ENCODE data around the gene ETDA. TPM values are rescaled to one million over a fixed set of nuclear protein-coding genes. Genes with fewer than 3 reads are reported as not detected.
A peak's percentile ranks its signal among the peaks of the same experiment; 100 is the strongest.
"Not testable (repeated sequence)": the region's sequence is repeated elsewhere in the genome, so short reads cannot be mapped to it uniquely, and the experiment has no call there.

ETDA gene
- not detected for polyA plus RNA-seq (ENCODE audit: insufficient read length)
- long read RNA-seq, donor 1, result 0 reads
- long read RNA-seq, donor 2, result 0 reads
- long read RNA-seq, donor 3, result 0 reads
- long read RNA-seq, donor 4, result 0 reads
- long read RNA-seq, donor 5, result 0 reads
- long read RNA-seq, donor 6, result 0 reads
- long read RNA-seq, donor 7, result 0 reads
- long read RNA-seq, donor 8, result 0 reads

DNA sequence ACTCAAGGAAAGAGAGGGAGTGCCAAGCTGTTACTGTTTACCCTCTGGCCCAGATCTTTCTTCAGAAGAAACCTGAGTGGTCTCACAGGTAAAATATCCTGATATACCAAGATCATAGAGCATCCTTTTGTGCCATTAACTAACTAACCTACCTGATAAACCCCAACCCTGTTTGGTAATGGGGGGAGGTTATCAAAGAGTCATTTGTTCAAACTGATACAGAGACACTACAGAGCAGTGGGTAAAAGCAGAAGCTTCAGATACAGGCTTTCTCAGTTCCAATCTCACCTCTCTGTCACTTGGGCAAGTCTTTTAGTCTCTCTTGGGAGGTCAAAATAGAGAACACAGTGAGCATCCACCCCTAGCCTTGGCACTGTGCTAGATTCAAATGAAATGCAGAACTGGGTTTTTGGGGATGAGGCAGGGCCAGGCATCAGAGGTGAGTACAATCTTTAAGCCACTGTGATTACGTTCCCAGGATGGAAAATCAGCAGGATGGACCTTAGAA is at the start of gene ETDA:
Gene ETDA, plus strand, starts transcription at position 51 of the 508 bp plus-strand sequence. CDS start 1,216 bp downstream, outside the sequence.
- not testable (repeated sequence) for DNase-seq

DNA sequence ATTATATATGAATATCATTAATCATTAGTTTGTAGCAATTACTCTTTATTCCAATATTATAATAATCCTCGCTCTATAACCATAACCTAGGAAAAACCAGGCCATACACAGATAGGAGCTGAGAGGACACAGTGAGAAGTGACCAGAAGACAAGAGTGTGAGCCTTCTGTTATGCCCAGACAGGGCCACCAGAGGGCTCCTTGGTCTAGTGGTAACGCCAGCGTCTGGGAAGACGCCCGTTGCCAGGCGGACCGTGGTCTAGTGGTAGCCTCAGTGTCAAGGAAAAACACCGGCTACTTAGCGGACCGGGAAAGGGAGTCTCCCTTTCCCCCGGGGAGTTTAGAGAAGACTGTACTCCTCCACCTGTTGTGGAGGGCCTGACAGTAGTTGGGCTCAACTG is 45.4 kb upstream of the ETDA start:
- DNase-seq, result not testable (repeated sequence)

DNA sequence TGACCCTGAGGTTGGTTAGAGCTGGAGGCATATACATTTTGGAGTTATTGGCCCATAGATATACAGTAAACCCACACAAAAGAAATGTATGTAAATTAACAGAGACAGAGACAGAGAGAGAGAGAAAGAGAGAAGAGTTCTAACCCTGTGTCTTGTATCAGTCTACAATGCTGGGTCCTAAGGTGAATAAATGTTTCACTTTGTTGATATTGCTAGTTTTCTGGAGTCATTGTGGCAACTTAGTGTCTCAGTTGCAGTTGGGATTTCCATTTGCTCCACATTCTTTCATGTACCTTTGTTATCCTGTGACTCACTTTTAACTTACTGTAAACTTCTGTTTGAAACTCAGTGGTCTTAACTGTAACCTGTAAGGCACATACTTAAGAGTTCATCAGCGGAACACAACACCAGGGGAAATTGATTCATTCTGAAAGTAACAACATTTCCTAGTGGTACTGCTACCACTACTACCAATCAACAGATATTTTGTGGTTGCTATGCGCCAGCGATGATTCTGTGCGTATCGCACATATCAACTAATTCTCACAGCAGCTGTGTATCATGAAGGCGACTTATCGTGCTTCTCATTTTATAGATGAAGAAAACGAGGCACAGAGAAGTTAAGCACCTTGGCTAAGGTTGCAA is 38.5 kb upstream of the ETDA start:
- DNase-seq, result no peak

DNA sequence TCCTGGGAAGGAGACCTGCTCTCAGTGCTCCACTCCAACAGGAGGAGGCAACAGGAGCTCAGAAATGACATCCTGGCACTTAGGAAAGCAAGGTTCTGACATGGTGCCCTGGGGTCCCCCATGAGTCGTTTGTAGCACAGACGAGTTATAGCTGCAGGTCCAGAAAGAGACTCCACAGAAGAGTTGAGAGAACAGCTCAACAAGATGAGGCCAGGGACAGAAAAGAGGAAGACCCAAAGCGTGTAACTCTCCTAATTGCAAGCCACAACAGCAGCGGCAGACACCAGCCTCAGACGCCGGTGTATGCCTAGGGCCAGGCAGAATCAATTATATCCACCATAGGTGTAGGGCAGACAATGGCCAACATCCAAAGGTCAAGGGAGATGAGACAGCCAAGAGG is 5.9 kb upstream of the ETDA start:
- DNase-seq, result not testable (repeated sequence)

DNA sequence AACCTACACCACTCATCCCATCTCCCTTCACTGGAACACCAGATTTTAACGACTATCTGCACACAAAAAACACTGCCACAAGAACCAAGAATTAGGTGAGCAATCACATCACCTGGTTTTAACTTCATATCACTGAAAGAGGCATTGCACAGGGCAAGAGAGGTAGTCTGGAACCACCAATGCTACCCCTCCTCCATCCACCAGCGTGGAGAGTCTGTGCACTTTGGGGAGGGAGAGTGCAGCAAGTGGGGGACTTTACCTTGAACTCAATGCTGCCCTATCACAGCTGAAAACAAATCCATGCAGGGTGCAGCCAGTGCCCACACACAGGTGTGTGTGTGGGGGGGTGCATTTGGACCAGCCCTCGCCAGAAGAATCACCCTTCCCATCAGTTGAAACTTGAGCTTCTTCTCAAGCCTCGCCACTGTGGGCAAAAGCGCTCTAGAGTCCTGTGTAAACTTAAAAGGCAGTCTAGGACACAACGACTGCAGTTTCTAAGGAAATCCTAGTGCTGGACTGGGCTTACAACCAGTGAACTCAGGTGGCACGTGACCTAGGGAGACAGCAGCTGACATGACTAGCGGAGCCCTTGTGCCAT is 4.3 kb downstream of the ETDA start:
- DNase-seq, result not testable (repeated sequence)

DNA sequence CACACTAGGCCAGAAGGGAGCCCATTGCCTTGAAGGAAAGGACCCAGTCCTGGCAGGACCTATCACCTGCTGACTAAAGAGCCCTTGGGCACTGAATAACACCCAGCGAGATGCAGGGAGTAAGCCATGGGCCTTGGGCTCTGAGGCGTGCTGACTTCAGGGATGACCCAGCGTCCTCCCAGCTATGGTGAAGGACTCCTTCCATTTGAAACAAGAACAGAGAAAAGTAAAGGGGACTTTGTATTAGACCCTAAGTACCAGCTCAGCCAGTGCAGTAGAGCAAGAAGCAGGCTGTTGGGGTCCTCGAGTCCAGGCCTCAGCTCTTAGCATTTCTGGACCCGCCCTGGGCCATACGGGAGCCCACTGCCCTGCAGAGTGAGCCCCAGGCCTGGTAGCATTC is 5.1 kb downstream of the ETDA start:
- no peak for DNase-seq

DNA sequence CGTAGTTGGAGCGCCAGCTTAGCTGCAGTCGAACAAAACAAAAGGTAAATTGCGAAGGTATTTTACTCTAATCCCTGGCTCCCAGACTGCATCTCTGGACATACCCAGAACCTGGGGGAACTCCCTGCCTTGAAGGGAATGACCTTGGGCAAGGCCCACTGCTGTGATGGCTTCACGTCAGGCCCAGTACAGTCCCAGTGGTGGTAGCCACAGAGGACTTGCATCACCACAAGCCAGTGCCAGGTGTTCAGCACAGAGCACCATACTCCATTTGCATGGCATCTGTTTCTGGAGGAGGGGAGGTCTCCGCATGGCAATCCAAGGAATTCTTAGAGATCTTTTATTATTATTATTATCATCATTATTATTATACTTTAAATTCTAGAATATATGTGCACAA is 5.6 kb downstream of the ETDA start:
- DNase-seq, result no peak

DNA sequence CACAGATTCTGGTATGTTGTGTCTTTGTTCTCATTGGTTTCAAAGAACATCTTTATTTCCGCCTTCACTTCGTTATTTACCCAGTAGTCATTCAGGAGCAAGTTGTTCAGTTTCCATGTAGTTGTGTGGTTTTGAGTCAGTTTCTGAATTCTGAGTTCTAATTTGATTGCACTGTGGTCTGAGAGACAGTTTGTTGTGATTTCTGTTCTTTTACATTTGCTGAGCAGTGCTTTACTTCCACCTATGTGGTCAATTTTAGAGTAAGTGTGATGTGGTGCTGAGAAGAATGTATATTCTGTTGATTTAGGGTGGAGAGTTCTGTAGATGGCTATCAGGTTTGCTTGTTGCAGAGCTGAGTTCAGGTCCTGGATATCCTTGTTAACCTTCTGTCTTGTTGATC is 9.1 kb downstream of the ETDA start:
- not testable (repeated sequence) for DNase-seq

DNA sequence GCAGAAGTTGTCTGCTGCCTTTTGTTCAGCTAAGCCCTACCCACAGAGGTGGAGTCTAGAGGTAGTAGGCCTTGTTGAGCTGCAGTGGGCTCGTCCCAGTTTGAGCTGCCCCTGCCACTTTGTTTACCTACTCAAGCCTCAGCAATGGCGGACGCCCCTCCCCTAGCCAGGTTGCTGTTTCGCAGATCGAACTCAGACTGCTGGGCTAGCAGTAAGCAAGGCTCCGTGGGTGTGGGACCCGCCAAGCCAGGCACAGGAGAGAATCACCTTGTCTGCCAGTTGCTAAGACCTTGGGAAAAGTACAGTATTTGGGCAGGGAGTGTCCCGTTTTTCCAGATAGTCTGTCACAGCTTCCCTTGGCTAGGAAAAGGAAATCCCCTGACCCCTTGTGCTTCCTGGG is 11.5 kb downstream of the ETDA start:
- not testable (repeated sequence) for DNase-seq

DNA sequence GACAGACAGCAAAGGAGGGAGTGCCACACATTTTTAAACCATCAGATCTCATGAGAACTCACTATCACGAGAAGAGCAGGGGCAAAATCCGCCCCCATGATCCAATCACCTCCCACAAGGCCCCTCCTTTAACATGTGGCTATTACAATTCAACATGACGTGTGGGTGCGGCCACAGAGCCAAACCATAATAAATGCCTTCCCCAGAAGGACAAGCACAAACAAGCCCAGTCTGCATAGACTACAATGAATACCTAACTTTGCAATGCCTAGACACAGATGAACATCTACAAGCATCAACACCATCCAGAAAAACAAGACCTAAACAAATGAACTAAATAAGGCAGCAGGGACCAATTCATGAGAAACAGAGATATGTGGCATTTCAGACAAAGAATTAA is 12.3 kb downstream of the ETDA start:
- no peak for DNase-seq

DNA sequence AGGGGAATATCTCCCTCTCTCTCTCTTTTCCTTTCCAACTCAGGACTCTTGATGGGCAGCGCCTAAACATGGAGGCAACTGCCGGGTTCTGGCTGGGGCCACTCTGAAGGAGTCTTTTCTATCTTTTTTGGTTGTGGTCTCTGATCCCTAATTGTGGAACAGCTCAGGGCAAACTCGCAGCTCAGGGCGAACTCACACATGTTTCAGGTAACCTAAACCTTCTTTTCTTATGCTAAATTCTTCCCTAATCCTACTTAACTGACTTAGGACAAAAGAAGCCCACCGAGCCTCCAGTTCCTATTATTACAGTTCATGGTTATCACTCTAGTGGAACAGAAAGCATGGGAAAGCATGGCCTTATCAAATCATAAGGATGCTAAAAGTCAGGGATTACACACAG is 21.3 kb downstream of the ETDA start:
- no peak for DNase-seq

DNA sequence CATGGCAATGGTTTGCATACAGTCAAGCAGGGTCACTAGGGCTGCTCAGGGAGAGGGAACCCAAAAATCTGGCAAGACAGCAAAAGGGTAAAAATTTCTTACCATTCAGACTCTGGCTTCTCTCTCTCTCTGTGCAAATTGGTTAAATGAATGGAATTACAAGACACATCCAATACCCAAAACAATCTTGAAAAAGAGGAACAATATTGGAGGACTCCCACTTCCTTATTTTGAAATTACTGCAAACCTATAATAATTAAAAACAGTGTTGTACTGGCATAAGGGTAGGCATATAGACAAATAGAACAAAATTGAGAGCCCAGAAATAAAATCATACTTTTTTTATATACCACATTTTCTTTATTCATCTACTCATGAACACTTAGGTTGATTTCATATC is 24.1 kb downstream of the ETDA start:
- DNase-seq, result no peak

DNA sequence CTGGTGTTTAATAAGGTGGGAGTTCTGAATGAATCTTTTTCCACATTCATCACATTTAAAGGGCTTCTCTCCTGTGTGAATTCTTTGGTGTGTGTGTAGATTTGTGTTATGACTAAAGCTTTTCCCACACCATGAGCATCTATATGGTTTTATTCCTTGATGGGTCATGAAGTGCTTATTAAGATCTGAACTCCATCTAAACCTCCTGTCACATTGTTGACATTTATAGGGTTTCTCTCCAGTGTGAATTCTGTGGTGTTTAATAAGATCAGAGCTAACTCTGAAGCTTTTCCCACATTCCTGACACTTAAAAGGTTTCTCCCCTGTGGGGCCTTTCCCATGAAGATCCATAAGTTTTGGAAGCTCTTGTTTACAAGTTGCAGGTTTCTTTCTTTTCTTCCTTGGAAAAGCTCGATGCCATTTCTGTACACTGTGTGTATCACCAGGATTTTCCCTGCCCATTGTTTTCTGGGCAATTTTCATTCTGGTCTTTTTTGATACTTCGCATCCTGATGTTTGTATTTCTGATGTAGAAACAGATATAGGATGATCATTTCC is 35.5 kb downstream of the ETDA start:
- no peak for DNase-seq

DNA sequence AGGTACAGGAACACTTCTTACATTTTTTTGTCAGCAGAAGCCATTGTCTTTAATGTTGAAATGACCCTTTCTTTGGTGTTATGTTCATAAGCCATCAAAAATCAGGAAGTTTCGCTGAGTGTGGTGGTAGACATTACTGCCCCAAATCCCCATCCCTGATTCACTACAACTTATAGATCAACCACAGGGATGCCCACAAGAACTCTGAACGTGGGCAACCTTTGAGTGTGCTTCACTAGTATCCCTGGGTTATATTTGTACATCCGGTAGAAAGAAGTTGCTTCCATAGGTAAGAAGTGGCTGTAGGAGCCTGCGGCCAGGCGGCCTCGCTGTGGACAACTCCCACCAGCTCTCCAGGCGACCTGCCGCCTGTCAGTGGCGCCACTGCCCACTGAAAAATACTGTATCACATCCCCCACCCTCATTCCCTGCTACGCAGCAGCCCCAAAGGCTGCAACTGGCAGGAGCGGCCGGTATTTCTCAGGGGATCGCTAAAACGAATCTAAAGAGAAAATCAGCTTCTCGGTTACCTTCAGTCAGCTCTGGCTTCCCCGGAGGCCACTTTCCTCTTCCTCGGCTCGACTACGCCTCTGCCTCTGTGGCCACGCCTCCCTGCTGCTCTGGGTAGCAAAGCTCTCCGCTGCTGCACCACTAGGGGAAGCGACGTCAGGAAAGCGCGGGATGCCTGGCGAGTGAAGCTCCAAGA is 43.5 kb downstream of the ETDA start:
- DNase-seq, result peak; percentile 32

DNA sequence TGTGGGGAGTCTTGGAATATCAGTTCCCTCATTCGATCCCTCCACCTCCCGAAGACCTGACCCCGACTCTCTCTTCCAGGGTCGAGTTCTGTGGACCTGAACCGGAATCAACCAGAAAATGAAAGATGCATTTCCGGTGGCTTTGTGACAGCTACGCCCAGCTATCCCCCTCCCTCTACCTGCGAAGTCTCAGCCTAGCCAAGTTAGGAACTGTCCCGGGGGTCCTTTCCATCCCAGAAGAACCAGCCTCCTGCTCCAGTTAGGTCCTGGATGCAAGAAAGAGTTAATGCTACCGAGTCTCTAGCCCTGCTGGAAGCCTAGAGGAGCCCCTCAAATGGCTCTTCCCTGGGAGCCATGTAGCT is 44.1 kb downstream of the ETDA start:
- no peak for DNase-seq

DNA sequence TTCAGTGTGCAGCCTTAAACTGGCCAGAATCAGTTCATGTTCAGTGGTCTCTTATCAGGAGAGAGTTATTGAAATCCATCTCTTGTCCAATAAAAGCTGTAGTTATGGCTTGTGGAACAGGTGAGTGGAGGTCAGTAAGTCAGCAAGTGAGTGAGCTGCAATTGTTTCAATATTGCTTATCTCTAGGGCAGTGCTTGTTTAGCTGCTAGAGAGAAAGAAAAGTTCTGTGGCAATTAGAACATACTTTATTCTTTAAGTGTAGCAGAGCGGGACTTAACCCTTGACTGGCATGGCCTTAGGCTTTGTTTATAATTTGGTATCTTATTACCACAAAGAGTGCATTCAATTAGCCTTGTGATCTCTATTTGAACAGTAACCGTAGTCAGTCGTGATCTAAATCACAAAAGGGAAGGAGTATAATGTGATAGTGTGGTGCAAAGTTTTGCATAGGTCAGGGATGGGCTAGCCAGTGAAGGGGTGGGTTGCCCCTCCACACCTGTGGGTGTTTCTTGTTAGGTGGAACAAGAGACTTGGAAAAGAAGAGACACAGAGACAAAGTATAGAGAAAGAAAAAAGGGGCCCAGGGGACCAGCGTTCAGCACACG is 50.5 kb downstream of the ETDA start:
- DNase-seq, result peak; percentile 7

Other genes with a start within 250 kb of the ETDA start
- gene RTL8B, start 229.5 kb upstream of the ETDA start, polyA plus RNA-seq (ENCODE audit: insufficient read length), result 25.0 TPM
- gene RTL8C, start 219.7 kb upstream of the ETDA start, polyA plus RNA-seq (ENCODE audit: insufficient read length), result 152 TPM
- gene RTL8A, start 199.9 kb upstream of the ETDA start, polyA plus RNA-seq (ENCODE audit: insufficient read length), result 77.6 TPM
- 6.4 TPM for gene SMIM10L2B, start 153.3 kb upstream of the ETDA start, polyA plus RNA-seq (ENCODE audit: insufficient read length)
- not detected for gene ETDB, start 131.5 kb upstream of the ETDA start, polyA plus RNA-seq (ENCODE audit: insufficient read length)
- 0.10 TPM for gene CT55, start 80.7 kb upstream of the ETDA start, polyA plus RNA-seq (ENCODE audit: insufficient read length)
- not detected for gene ETDC, start 57.4 kb downstream of the ETDA start, polyA plus RNA-seq (ENCODE audit: insufficient read length)
- gene ZNF75D, start 92.0 kb downstream of the ETDA start, polyA plus RNA-seq (ENCODE audit: insufficient read length), result 24.0 TPM
- gene ZNF449, start 92.7 kb downstream of the ETDA start, polyA plus RNA-seq (ENCODE audit: insufficient read length), result 15.8 TPM
- 10.4 TPM for gene SMIM10L2A, start 169.9 kb downstream of the ETDA start, polyA plus RNA-seq (ENCODE audit: insufficient read length)

Measured in left kidney (tissue), 8 donors.